Osteocyte (in vitro differentiated cells): ENCODE measurements around the gene PRDM15. TPM values are rescaled to one million over a fixed set of nuclear protein-coding genes. Genes with fewer than 3 reads are reported as not detected.

ENCODE experiments used
- DNase-seq: peaks from one replicate; pipeline ENCODE4 v3.0.0; 2021; ENCODE audit warnings: mixed read lengths; ENCODE audit not compliant: unreplicated experiment; ENCODE audit errors: extremely low spot score
- H3K27ac Mint-ChIP-seq: one replicate; pipeline ENCODE4 v1.8.0; 2021; ENCODE audit warnings: mild to moderate bottlenecking, mixed read lengths; ENCODE audit not compliant: unreplicated experiment
- H3K27me3 Mint-ChIP-seq: one replicate; pipeline ENCODE4 v1.8.0; 2021; ENCODE audit warnings: mixed read lengths; ENCODE audit not compliant: unreplicated experiment
- H3K36me3 Mint-ChIP-seq: one replicate; pipeline ENCODE4 v1.8.0; 2021; ENCODE audit warnings: mixed read lengths; ENCODE audit not compliant: unreplicated experiment
- H3K4me1 Mint-ChIP-seq: one replicate; pipeline ENCODE4 v1.8.0; 2021; ENCODE audit warnings: mixed read lengths; ENCODE audit not compliant: unreplicated experiment
- H3K4me3 Mint-ChIP-seq: one replicate; pipeline ENCODE4 v1.8.0; 2021; ENCODE audit warnings: mild to moderate bottlenecking, moderate library complexity, mixed read lengths; ENCODE audit not compliant: unreplicated experiment
- H3K9me3 Mint-ChIP-seq: one replicate; pipeline ENCODE4 v1.8.0; 2021; ENCODE audit warnings: mixed read lengths; ENCODE audit not compliant: unreplicated experiment
- total RNA-seq: library from RNA; stranded (reverse); gene quantifications from 2 replicates; pipeline ENCODE4 v1.2.1, GENCODE V29; 2021
- TF ChIP-seq, protein P1 (sequence below): fragments of 200-600 bp; sonication (generic); IDR thresholded peaks from 2 replicates; pipeline ENCODE4 v1.5.0; 2021; ENCODE audit warnings: antibody characterized with exemption, mild to moderate bottlenecking, moderate library complexity

The PRDM15 gene
- total RNA-seq, 1 donor from 2014 or later: 11.4 TPM

DNA sequence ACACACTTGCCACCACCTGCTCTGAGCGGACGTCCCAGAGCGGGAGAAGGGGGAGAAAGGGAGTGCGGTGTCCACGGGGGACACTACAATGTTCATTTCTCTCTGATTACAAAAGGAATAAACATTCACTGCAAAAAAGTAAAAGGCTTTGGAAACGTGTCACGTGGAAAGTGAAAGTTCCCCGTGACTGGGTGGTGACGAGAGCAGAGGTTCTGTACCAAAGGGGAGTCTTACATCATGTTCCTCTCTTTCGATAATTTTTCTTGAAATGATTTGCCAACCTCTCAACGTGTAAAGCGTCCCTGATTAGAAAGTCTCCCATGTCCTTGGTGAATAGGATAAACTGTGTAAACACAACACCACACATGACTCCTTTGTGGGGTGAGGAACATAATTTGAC, 22.0 kb upstream of the PRDM15 start:
- H3K9me3 Mint-ChIP-seq: no peaks in the 10 kb centered on the region
- peaks cover 24% of the 10 kb centered on the region for H3K36me3 Mint-ChIP-seq
- TF ChIP-seq, protein P1, sequence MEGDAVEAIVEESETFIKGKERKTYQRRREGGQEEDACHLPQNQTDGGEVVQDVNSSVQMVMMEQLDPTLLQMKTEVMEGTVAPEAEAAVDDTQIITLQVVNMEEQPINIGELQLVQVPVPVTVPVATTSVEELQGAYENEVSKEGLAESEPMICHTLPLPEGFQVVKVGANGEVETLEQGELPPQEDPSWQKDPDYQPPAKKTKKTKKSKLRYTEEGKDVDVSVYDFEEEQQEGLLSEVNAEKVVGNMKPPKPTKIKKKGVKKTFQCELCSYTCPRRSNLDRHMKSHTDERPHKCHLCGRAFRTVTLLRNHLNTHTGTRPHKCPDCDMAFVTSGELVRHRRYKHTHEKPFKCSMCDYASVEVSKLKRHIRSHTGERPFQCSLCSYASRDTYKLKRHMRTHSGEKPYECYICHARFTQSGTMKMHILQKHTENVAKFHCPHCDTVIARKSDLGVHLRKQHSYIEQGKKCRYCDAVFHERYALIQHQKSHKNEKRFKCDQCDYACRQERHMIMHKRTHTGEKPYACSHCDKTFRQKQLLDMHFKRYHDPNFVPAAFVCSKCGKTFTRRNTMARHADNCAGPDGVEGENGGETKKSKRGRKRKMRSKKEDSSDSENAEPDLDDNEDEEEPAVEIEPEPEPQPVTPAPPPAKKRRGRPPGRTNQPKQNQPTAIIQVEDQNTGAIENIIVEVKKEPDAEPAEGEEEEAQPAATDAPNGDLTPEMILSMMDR: no peak
- no peaks in the 10 kb centered on the region for H3K27me3 Mint-ChIP-seq
- no peak overlapping the region for H3K4me3 Mint-ChIP-seq
- no peak for DNase-seq
- H3K4me1 Mint-ChIP-seq: peaks cover 14% of the 10 kb centered on the region
- H3K27ac Mint-ChIP-seq: no peak overlapping the region

DNA sequence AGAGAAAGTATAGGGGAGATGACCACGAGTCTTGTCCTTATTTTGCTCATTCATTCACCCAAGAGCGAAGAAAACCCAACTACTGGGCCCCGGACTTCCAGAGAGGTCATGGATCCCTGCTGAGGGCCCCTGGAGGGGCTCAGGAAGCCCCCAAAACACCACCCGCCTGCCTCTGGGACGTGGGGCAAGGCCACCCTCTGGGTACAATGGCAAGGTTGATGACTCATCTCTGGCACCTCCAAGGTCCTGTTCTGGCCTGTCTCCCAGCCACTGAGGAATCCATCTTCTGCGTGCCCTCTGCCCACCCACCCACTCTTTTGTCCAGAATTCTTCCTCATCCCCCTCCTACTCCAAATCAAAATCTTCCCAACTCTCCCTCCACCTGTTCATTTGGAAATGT, 21.3 kb upstream of the PRDM15 start:
- Mint-ChIP-seq H3K27ac (peak overlapping the region; percentile 18), H3K27me3 (no peaks in the 10 kb centered on the region), H3K9me3 (no peaks in the 10 kb centered on the region), H3K4me1 (peaks cover 21% of the 10 kb centered on the region), H3K4me3 (no peak overlapping the region), H3K36me3 (peaks cover 19% of the 10 kb centered on the region)
- TF ChIP-seq, protein P1: no peak
- no peak for DNase-seq

DNA sequence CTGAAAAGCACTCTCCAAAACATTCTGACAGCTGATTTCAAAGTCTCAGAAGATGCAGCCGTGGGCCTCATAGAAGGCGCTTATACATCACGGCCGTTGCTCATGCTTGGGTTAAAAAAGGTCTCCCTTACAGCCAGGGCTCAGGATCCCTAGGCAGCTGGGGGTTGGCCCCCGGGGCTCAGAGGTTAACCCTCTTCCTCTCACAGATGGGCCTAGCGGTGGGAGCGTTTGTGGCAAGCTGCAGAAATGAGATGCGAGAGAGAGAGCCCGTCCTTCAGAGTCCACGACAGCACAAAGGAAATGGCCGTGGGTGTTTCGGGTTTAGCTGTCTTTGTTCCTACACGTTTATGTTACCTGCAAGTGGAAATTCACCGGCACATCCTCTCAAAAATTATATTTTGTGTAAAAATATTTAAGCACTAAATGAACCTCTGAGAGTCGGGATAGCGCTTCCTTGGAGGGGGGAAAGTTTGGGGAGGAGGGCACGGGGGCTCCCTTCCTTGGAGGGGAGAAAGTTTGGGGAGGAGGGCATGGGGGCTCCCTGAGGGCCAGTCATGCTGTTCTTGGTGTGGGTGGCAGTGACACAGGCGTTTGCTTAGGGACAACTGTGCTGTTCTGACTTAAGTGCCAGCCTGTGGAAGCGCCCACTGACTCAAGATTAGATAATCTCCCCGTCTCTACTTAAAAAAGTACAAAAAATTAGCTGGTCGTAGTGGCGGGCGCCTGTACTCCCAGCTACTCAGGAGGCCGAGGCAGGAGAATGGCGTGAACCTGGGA, 20.5 kb upstream of the PRDM15 start:
- H3K36me3 Mint-ChIP-seq: peaks cover 14% of the 10 kb centered on the region
- peaks cover 29% of the 10 kb centered on the region for H3K4me1 Mint-ChIP-seq
- no peaks in the 10 kb centered on the region for H3K9me3 Mint-ChIP-seq
- no peak overlapping the region for H3K27ac Mint-ChIP-seq
- DNase-seq: no peak
- no peak overlapping the region for H3K4me3 Mint-ChIP-seq
- no peaks in the 10 kb centered on the region for H3K27me3 Mint-ChIP-seq
- TF ChIP-seq, protein P1: no peak

DNA sequence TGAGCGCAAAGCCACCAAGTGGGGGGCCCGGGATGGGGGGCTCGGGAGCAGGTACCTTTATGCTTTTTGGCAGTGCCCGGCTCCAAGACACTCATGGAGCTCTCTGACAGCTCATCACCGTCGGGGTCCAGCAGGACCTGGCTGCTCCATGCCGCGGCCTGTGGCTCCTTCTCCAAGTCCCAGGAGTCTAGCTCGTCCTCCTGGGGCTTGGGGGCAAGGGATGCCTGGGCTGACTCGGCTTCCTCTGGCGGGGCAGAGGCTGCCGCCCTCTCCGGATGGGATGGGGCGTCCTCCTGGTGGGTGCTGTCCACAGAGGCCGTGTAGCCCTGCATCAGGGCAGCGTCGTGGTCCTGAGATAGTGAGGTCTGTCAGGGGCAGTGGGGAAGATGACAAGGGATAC, 19.9 kb upstream of the PRDM15 start:
- Mint-ChIP-seq H3K27me3 (no peaks in the 10 kb centered on the region), H3K9me3 (no peaks in the 10 kb centered on the region), H3K4me3 (no peak overlapping the region), H3K4me1 (peaks cover 35% of the 10 kb centered on the region), H3K36me3 (peaks cover 10% of the 10 kb centered on the region), H3K27ac (no peak overlapping the region)
- no peak for DNase-seq
- TF ChIP-seq, protein P1: no peak

DNA sequence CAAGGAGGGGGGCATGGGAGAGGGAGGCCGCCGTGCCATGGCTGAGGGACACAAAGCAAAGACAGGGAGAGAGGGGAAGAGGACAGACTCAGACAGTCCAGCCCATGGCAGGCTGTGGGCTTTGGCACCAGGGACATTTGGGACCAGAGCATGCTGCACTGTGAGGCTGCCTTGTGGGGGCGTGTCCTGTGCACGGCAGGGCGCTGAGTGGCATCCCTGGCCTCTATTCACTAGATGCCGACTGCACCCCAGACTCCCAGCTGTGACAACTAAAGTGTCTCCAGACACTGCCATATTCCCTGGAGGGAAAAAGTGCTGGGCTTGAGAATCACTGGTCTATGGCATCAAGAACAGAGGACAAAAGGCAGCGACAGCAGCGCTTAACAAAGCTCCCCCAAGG, 18.6 kb upstream of the PRDM15 start:
- Mint-ChIP-seq H3K9me3 (no peaks in the 10 kb centered on the region), H3K4me3 (no peak overlapping the region), H3K36me3 (peaks cover 10% of the 10 kb centered on the region), H3K27me3 (no peaks in the 10 kb centered on the region), H3K27ac (no peak overlapping the region), H3K4me1 (peaks cover 41% of the 10 kb centered on the region)
- TF ChIP-seq, protein P1: no peak
- no peak for DNase-seq
